Smooth muscle cell (in vitro differentiated cells): ENCODE data around the gene CNN3. TPM values are rescaled to one million over a fixed set of nuclear protein-coding genes. Genes with fewer than 3 reads are reported as not detected.

Experiments
- DNase-seq: peaks from one replicate; lab custom pipeline; 2025; ENCODE audit not compliant: unreplicated experiment; lab: John Stamatoyannopoulos, UW
- H2AFZ ChIP-seq: fragments of 200-600 bp; sonication (generic); 2 replicates; pipeline ENCODE4 v1.6.0; 2016; ENCODE audit warnings: antibody characterized with exemption, low read depth, mild to moderate bottlenecking
- H3F3A ChIP-seq: fragments of 200-600 bp; sonication (generic); 2 replicates; pipeline ENCODE4 v1.6.0; 2017; ENCODE audit warnings: antibody characterized with exemption, low read depth
- H3K27ac ChIP-seq: fragments of 200-600 bp; sonication (generic); 2 replicates; pipeline ENCODE4 v1.5.1; 2016; ENCODE audit warnings: low read depth, mild to moderate bottlenecking
- H3K27me3 ChIP-seq: fragments of 200-600 bp; sonication (generic); 2 replicates; pipeline ENCODE4 v1.6.1; 2016; ENCODE audit warnings: low read depth, mild to moderate bottlenecking
- H3K36me3 ChIP-seq: fragments of 200-600 bp; sonication (generic); 2 replicates; pipeline ENCODE4 v1.5.1; 2016; ENCODE audit warnings: low read depth
- H3K4me1 ChIP-seq: fragments of 200-600 bp; sonication (generic); 2 replicates; pipeline ENCODE4 v1.5.1; 2016; ENCODE audit warnings: low read depth
- H3K4me2 ChIP-seq: fragments of 200-600 bp; sonication (generic); 2 replicates; pipeline ENCODE4 v1.6.0; 2016; ENCODE audit warnings: mild to moderate bottlenecking
- H3K4me3 ChIP-seq: fragments of 200-600 bp; sonication (generic); 2 replicates; pipeline ENCODE4 v1.5.1; 2016; ENCODE audit warnings: mild to moderate bottlenecking
- H3K79me2 ChIP-seq: fragments of 200-600 bp; sonication (generic); 2 replicates; pipeline ENCODE4 v1.6.0; 2016; ENCODE audit warnings: low read depth, mild to moderate bottlenecking
- H3K9ac ChIP-seq: fragments of 200-600 bp; sonication (generic); 2 replicates; pipeline ENCODE4 v1.6.0; 2016; ENCODE audit warnings: low read depth
- H3K9me3 ChIP-seq: fragments of 200-600 bp; sonication (generic); replicated peaks from 2 replicates; pipeline ENCODE4 v1.5.1; 2016; ENCODE audit warnings: low read depth
- H4K20me1 ChIP-seq: fragments of 200-600 bp; sonication (generic); 2 replicates; pipeline ENCODE4 v1.6.0; 2016; ENCODE audit warnings: low read depth
- WGBS: methylation state at CpG from one replicate; pipeline ENCODE4 v1.1.7; 2016; ENCODE audit warnings: low lambda C conversion rate; 5-methylcytosine and 5-hydroxymethylcytosine counted together
- polyA plus RNA-seq: library from polyadenylated mRNA; unstranded; fragments of >200 nt; fragmentation: Nextera tagmentation; extraction: Ambion mirVana; gene quantifications from 2 replicates; pipeline ENCODE4 v1.2.1, GENCODE V29; 2016
- total RNA-seq: library from RNA; depleted of rRNA; stranded (reverse); fragments of >200 nt; gene quantifications from 2 replicates; pipeline ENCODE4 v1.2.3, GENCODE V29; 2014
- TF ChIP-seq, protein P1 (sequence below): fragments of 200-600 bp; sonication (generic); IDR thresholded peaks from 2 replicates; pipeline ENCODE4 v1.5.1; 2017; ENCODE audit warnings: borderline replicate concordance, mild to moderate bottlenecking, antibody characterized with exemption; ENCODE audit not compliant: insufficient read depth, poor library complexity, severe bottlenecking

The CNN3 gene
- total and polyA plus RNA-seq, 2 experiments from 2014 or later: 467 to 633 TPM

DNA sequence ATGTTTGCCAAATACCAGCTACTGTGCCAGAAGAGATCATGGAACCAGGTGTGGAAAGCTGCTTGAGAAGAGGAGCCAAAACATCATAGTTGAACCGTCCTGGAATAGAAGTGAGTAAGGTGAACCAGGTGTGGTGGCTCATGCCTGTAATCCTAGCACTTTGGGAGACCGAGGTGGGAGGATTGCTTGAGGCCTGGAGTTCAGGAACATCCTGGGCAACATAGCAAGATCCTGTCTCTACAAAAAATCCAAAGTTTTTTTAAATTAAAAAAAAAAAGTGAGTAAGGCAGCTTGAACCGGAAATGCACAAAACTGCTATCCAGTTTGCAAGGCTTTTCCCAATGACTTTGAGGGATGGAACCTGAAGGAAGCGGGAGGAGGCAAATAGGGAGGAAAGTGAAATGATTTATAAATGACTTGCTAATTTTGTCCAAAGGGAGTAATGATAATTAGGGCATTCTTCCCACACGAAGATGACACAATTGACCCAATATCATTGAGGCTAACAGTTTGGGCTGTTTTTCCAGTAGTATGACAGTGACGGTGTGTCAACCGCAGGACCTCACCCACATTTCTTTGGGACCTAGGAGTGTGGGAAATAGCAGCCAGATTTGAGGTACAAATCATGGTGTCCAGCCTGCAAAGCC lies 1.5 kb upstream of the CNN3 start:
- H3K36me3 ChIP-seq: no peaks in the 10 kb centered on the region
- no peak for DNase-seq
- no peaks in the 10 kb centered on the region for H3K27me3 ChIP-seq
- peak overlapping the region; percentile 91 for H3K9ac ChIP-seq
- peak overlapping the region; percentile 96 for H3K27ac ChIP-seq
- H2AFZ ChIP-seq: no peak overlapping the region
- peaks cover 64% of the 10 kb centered on the region for H3K79me2 ChIP-seq
- peaks cover 8% of the 10 kb centered on the region for H3F3A ChIP-seq
- WGBS: 68% methylated on average over 7 of the region's 7 CpGs
- TF ChIP-seq, protein P1, sequence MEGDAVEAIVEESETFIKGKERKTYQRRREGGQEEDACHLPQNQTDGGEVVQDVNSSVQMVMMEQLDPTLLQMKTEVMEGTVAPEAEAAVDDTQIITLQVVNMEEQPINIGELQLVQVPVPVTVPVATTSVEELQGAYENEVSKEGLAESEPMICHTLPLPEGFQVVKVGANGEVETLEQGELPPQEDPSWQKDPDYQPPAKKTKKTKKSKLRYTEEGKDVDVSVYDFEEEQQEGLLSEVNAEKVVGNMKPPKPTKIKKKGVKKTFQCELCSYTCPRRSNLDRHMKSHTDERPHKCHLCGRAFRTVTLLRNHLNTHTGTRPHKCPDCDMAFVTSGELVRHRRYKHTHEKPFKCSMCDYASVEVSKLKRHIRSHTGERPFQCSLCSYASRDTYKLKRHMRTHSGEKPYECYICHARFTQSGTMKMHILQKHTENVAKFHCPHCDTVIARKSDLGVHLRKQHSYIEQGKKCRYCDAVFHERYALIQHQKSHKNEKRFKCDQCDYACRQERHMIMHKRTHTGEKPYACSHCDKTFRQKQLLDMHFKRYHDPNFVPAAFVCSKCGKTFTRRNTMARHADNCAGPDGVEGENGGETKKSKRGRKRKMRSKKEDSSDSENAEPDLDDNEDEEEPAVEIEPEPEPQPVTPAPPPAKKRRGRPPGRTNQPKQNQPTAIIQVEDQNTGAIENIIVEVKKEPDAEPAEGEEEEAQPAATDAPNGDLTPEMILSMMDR: no peak
- peak overlapping the region; percentile 93 for H3K4me3 ChIP-seq
- peaks cover 44% of the 10 kb centered on the region for H3K4me1 ChIP-seq
- H4K20me1 ChIP-seq: peaks cover 28% of the 10 kb centered on the region
- H3K4me2 ChIP-seq: peak overlapping the region; percentile 88
- no peaks in the 10 kb centered on the region for H3K9me3 ChIP-seq

DNA sequence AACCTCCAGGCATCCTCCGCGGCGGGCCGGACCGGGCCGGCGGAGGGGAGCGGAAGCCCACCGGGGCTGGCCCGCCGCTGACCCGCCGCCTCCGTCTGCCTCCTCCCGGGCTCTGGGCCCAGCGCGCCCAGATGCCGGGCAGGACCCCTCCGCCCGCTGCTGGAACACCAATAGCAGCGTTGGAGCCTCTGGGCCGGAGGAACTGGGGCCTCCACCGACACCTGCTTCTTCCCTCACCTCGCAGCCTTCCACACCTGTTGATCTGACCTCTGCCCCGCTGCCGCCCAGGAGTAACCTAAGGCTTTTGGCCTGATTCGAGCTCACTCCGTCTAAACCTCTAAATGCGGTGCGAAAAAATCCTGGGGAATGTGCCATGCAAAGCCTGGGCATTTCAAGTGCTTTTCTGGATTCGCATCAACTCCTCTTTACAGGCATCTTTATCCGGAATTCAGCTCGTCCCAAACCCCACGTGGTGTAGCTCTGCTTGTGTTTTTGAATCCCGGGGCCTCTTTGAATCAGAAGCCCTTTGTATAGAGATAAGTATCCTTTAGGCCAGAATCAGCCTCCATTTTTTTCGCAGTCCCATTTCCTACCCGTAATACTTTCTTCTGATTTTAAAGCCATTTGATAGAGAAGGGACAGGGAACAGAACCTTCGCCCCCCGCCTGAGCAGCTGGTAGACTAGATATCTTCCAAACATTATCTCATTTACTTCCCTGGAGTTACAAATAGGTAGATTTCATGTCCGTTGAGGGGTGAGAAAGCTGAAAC lies 680 bp upstream of the CNN3 start:
- Histone ChIP-seq H3K36me3 (no peaks in the 10 kb centered on the region), H3K9ac (peak overlapping the region; percentile 91), H3K9me3 (no peaks in the 10 kb centered on the region), H3K4me1 (peaks cover 52% of the 10 kb centered on the region), H3K4me3 (peak overlapping the region; percentile 93), H3F3A (peaks cover 8% of the 10 kb centered on the region), H3K4me2 (peak overlapping the region; percentile 88), H4K20me1 (peaks cover 36% of the 10 kb centered on the region), H3K79me2 (peaks cover 73% of the 10 kb centered on the region), H3K27ac (peak overlapping the region; percentile 96), H3K27me3 (no peaks in the 10 kb centered on the region), H2AFZ (peak overlapping the region; percentile 4)
- DNase-seq: no peak
- 8% methylated on average over 34 of the region's 40 CpGs for WGBS
- TF ChIP-seq, protein P1: no peak

DNA sequence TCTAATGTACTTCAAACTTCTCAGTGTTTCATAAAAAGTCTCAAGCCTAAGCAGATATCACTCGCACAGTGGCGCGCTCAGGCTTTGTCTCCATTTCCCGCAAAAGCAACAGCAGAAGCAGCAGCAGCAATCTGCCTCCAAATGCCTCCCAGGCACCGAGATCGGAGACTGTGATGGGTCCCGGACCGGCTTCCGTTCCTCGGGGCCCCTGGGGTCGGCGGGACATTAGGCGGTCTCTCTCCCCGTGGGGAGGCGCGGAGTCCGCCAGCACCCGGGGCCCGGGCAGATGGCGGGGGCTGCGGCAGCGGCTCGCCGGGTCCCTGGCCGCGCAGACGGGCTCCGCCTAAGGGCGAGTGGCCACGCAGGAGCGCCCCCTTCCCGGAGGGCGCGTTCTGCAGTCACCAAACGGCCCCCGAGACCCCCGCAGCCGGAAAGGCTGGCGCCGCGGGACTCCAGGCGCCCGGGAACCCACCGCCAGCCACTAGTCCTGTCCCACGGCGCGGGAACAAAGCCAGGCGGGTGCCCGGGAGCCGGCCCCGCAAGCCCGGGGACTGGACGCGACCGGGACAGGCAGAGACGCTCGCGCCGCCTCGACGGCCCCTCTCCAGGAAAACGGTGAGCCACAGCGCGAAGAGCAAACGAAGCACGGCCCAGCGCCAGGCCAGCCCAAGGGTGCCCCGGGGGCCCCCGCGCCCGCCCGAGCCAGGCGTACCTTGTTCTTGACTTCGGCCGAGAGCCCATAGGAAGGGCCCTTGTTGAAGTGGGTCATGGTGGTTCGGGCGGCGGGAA lies 590 bp downstream of the CNN3 start:
- Histone ChIP-seq H3F3A (peaks cover 12% of the 10 kb centered on the region), H2AFZ (no peak overlapping the region), H3K9ac (peak overlapping the region; percentile 98), H3K27me3 (no peaks in the 10 kb centered on the region), H3K36me3 (no peaks in the 10 kb centered on the region), H3K4me1 (peaks cover 65% of the 10 kb centered on the region), H3K27ac (peak overlapping the region; percentile 96), H3K4me2 (peak overlapping the region; percentile 88), H3K9me3 (no peaks in the 10 kb centered on the region), H3K4me3 (peak overlapping the region; percentile 93), H3K79me2 (peaks cover 85% of the 10 kb centered on the region), H4K20me1 (peaks cover 49% of the 10 kb centered on the region)
- TF ChIP-seq, protein P1: peak; percentile 43
- DNase-seq: peak; percentile 69
- WGBS: under 1% methylated on average over 67 of the region's 78 CpGs
